ENCODE data around the gene ITGB2. TPM values are rescaled to one million over a fixed set of nuclear protein-coding genes. Genes with fewer than 3 reads are reported as not detected.

The ITGB2 gene
- total RNA-seq, 1 donor from 2014 or later = 0.15 TPM

DNA sequence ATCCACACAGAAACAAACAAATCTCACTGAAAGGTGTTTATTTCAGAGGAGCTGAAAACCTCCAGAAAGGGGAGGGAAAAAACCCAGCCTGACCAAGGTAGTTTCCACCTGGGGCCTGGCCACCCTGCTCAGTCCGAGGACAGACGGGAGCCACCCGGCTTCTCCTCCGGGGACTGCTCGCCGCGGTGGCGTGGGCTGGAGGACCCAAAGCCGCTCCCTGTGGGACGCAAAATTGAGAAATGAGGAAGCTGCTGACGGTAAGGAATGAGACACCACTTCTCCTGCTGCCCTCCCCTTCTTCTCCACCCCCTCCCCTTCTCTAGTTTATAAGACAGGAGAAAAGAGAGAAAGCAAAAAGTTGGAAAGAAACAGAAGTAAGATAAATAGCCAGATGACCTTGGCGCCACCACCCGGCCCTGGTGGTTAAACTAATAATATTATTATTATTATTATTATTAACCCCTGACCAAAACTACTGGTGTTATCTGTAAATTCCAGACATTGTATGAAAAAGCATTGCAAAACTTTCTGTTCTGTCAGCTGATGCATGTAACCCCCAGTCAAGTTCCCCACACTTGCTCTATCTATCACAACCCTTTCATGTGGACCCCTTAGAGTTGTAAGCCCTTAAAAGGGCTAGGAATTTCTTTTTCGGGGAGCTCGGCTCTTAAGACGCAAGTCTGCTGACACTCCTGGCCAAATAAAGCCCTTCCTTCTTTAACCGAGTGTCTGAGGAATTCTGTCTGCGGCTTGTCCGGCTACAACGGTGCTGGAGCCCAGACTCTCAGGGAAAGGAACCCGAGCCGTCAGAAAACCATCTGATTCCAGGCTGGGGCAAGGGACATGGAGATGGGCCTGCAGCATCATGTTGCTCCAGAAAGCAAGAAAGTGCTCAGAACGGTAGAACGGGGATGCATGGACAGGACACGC is 12.5 kb downstream of the ITGB2 start:
- DNase-seq (ENCODE audit: low spot score) = no peak
- no peak overlapping the region for H3K27ac Mint-ChIP-seq (ENCODE audit: unreplicated experiment)
- TF ChIP-seq, protein P1, sequence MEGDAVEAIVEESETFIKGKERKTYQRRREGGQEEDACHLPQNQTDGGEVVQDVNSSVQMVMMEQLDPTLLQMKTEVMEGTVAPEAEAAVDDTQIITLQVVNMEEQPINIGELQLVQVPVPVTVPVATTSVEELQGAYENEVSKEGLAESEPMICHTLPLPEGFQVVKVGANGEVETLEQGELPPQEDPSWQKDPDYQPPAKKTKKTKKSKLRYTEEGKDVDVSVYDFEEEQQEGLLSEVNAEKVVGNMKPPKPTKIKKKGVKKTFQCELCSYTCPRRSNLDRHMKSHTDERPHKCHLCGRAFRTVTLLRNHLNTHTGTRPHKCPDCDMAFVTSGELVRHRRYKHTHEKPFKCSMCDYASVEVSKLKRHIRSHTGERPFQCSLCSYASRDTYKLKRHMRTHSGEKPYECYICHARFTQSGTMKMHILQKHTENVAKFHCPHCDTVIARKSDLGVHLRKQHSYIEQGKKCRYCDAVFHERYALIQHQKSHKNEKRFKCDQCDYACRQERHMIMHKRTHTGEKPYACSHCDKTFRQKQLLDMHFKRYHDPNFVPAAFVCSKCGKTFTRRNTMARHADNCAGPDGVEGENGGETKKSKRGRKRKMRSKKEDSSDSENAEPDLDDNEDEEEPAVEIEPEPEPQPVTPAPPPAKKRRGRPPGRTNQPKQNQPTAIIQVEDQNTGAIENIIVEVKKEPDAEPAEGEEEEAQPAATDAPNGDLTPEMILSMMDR (IDR thresholded peaks at IDR 0.05) = no peak
- H3K4me1 Mint-ChIP-seq (ENCODE audit: low read depth) = peaks cover 10% of the 10 kb centered on the region
- H3K36me3 Mint-ChIP-seq (ENCODE audit: low read depth) = no peaks in the 10 kb centered on the region
- no peak overlapping the region for H3K4me3 Mint-ChIP-seq (ENCODE audit: unreplicated experiment)
- H3K9me3 Mint-ChIP-seq (ENCODE audit: low read depth) = no peaks in the 10 kb centered on the region
- H3K27me3 Mint-ChIP-seq (ENCODE audit: low read depth) = peaks cover 37% of the 10 kb centered on the region

DNA sequence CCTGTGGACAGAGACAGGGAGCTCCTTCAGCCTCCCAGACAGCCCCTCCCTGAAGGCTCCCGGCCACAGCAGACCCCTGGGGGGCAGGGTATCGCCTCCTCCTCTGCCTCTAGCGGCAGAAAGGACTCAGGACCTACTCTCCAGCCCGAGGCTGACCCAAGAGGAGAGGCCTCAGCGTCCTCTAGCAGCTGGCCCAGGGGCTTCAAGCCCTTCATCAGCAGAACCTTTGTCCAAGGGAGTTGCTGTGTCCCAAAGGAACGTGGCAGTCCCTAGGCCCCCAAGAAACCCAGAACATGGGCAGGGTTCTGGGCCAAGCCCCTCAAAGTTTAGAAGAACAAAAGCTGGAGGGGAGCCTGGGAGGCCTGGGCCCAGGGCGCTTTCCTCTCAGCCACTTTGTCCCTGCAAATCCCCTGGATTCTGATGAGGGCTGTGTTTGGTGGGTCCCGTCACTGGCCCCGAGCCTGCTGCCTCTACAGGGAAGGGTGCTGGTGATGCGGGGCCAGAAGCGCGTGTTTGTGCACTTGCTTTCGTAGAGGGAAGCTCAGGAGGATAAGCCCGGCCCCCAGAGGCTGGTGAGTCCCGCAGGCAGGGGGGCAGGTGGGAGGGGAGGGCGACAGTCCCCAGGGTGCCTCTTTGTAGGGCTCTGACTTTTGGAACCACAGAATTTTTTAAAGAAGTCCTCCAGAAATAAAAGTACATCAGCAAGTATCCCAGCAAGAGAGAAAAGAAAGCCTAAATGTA is 13.3 kb downstream of the ITGB2 start:
- Mint-ChIP-seq H3K4me3 (ENCODE audit: unreplicated experiment) (no peak overlapping the region), H3K36me3 (ENCODE audit: low read depth) (no peaks in the 10 kb centered on the region), H3K9me3 (ENCODE audit: low read depth) (no peaks in the 10 kb centered on the region), H3K4me1 (ENCODE audit: low read depth) (peaks cover 10% of the 10 kb centered on the region), H3K27me3 (ENCODE audit: low read depth) (peaks cover 43% of the 10 kb centered on the region), H3K27ac (ENCODE audit: unreplicated experiment) (no peak overlapping the region)
- no peak for DNase-seq (ENCODE audit: low spot score)
- TF ChIP-seq, protein P1 (IDR thresholded peaks at IDR 0.05) = no peak

GRCh38 chr21:44905728-44906090 is 15.0 kb downstream of the ITGB2 start:
- TF ChIP-seq, protein P1 (IDR thresholded peaks at IDR 0.05) = no peak
- Mint-ChIP-seq H3K4me3 (ENCODE audit: unreplicated experiment) (no peak overlapping the region), H3K36me3 (ENCODE audit: low read depth) (no peaks in the 10 kb centered on the region), H3K4me1 (ENCODE audit: low read depth) (peaks cover 5% of the 10 kb centered on the region), H3K27me3 (ENCODE audit: low read depth) (peaks cover 47% of the 10 kb centered on the region), H3K27ac (ENCODE audit: unreplicated experiment) (no peak overlapping the region), H3K9me3 (ENCODE audit: low read depth) (no peaks in the 10 kb centered on the region)
- no peak for DNase-seq (ENCODE audit: low spot score)

DNA sequence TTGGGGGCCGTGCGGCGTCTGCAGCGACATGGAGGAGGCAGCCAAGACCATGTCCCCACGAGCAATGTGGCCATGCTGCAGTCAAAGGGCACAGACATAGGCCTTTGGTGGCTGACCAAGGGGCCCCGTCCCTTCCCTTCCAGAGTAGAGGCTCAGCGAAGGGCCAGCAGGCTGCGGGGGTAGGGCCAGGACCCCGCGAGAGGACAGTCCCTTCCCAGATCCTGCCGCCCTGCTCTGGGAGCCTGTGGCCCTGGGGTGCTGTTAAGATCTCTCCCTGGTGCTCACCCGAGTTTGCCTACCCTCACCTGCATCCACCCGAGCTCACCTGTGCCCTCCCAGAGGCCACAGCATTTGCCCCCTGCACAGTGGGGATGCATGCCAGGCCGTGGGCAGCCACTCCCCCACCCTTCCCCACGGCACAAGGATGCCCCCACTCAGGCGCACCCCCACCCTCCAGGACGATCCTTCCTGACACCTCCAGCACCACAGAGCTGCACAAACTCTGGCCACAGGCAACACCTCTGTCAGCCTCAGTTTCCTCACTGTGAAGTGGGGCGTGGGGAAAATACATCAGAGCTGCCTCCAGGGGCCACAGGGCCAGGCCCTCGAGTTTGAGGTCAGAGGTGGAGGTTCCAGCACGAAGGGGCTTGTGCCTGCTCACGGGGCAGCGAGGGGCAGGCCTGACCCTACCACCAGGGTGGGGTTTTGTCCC is 15.5 kb downstream of the ITGB2 start:
- no peak for DNase-seq (ENCODE audit: low spot score)
- peaks cover 5% of the 10 kb centered on the region for H3K4me1 Mint-ChIP-seq (ENCODE audit: low read depth)
- TF ChIP-seq, protein P1 (IDR thresholded peaks at IDR 0.05) = no peak
- H3K27ac Mint-ChIP-seq (ENCODE audit: unreplicated experiment) = no peak overlapping the region
- no peaks in the 10 kb centered on the region for H3K9me3 Mint-ChIP-seq (ENCODE audit: low read depth)
- no peak overlapping the region for H3K4me3 Mint-ChIP-seq (ENCODE audit: unreplicated experiment)
- H3K27me3 Mint-ChIP-seq (ENCODE audit: low read depth) = peaks cover 50% of the 10 kb centered on the region
- H3K36me3 Mint-ChIP-seq (ENCODE audit: low read depth) = no peaks in the 10 kb centered on the region

All from chondrocyte (in vitro differentiated cells).